Adrenal gland (tissue), 5 donors: Measurements from ENCODE around the gene MFN2.

Source experiments
- CTCF ChIP-seq, 6 experiments: fragments of 450-650 bp in 4 of 6; fragments of 200-600 bp in 2 of 6; sonication (generic) in 1 of 6; IDR thresholded peaks; 1 replicate in 5 of 6; 2 replicates in 1 of 6; pipeline versions ENCODE4 v1.5.1 to v1.8.0; 2016 to 2021; ENCODE audit warnings: antibody characterized with exemption in 6 of 6, mild to moderate bottlenecking in 2 of 6, moderate library complexity in 1 of 6
- POLR2A ChIP-seq, 2 donors: fragments of 450-650 bp; IDR thresholded peaks; one replicate each; pipeline ENCODE4 v1.6.1; 2017; ENCODE audit warnings: antibody characterized with exemption in 2 of 2, mild to moderate bottlenecking in 2 of 2, moderate library complexity in 1 of 2
- donor health status: DM: no; HTN: no; CAD: no.

GRCh38 chr1:12006167-12006921 lies 26.1 kb downstream of the MFN2 start:
- TF ChIP-seq CTCF (IDR thresholded peaks at IDR 0.05): no peak
- no peak for TF ChIP-seq POLR2A (IDR thresholded peaks at IDR 0.05)
